OCI-LY3 (cell line): ENCODE data around the gene ASCC2.

Experiments used
- H2AFZ ChIP-seq: fragments of 200-600, 300-600 bp; shearing (Covaris generic); 2 replicates; pipeline ENCODE4 v1.6.0; 2014; ENCODE audit warnings: antibody characterized with exemption, low read depth, low read length
- H3K27ac ChIP-seq: fragments of 200-600, 300-600 bp; sonication (generic); 2 replicates; pipeline ENCODE4 v1.5.1; 2014; ENCODE audit warnings: mild to moderate bottlenecking, low read length, moderate library complexity, mixed read lengths
- H3K27me3 ChIP-seq: fragments of 200-600, 300-600 bp; sonication (generic); 2 replicates; pipeline ENCODE4 v1.6.1; 2014; ENCODE audit warnings: low read depth, low read length, mixed read lengths
- H3K36me3 ChIP-seq: fragments of 200-600, 300-600 bp; sonication (generic); replicated peaks from 2 replicates; pipeline ENCODE3; 2014; ENCODE audit warnings: low read depth, low read length, mixed read lengths
- H3K4me1 ChIP-seq: fragments of 300-600, 200-600 bp; sonication (generic); 2 replicates; pipeline ENCODE4 v1.6.1; 2014; ENCODE audit warnings: low read length, mixed read lengths
- H3K4me2 ChIP-seq: fragments of 200-600, 300-600 bp; sonication (generic); 2 replicates; pipeline ENCODE4 v1.6.1; 2014; ENCODE audit warnings: low read length, mixed read lengths
- H3K4me3 ChIP-seq: fragments of 300-600, 200-600 bp; sonication (generic); 2 replicates; pipeline ENCODE4 v1.5.1; 2014; ENCODE audit warnings: antibody characterized with exemption, mild to moderate bottlenecking, low read length, moderate library complexity
- H3K79me2 ChIP-seq: fragments of 300-600, 200-600 bp; shearing (Covaris generic); 2 replicates; pipeline ENCODE4 v1.6.1; 2014; ENCODE audit warnings: mild to moderate bottlenecking, low read length, mixed read lengths
- H3K9ac ChIP-seq: fragments of 300-600, 200-600 bp; shearing (Covaris generic); 2 replicates; pipeline ENCODE4 v1.6.0; 2014; ENCODE audit warnings: mild to moderate bottlenecking, low read length, moderate library complexity
- H3K9me3 ChIP-seq: fragments of 200-600, 300-600 bp; shearing (Covaris generic); 2 replicates; pipeline ENCODE4 v1.6.1; 2014; ENCODE audit warnings: low read length, mixed read lengths; ENCODE audit not compliant: insufficient read depth
- H4K20me1 ChIP-seq: fragments of 200-600, 300-600 bp; sonication (generic); 2 replicates; pipeline ENCODE4 v1.6.1; 2016; ENCODE audit warnings: low read length, mixed read lengths; ENCODE audit not compliant: insufficient read depth
- CTCF ChIP-seq: fragments of 200-600, 300-600 bp; sonication (generic); IDR thresholded peaks from 2 replicates; pipeline ENCODE4 v1.5.1; 2014; ENCODE audit warnings: antibody characterized with exemption, low read length, low read depth
- EZH2phosphoT487 ChIP-seq: fragments of 200-600 bp; shearing (Covaris generic); IDR thresholded peaks from 2 replicates; pipeline ENCODE4 v1.6.1; 2018; ENCODE audit warnings: antibody characterized with exemption, mixed run types, low read depth

The ASCC2 gene

DNA sequence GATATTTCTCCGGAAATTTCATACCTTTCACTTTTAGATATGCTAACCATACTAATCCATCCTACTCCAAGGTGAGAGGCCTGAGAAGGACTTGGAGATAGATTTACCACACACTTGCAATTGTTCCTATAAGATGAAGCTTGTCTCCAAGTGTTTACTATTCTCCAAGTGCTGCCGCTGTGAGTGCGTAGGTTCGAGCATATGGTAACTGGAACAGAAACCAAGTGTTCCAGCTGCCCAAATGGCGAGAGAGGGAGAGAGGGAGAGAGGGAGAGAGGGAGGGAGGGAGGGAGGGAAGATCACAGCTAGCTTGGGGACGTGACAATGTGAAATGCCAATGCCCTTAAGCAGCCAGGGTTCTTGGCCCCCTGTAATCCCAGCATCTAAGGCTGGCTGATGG, 21.5 kb downstream of the ASCC2 start:
- TF ChIP-seq CTCF, result no peak
- TF ChIP-seq EZH2phosphoT487, result no peak
- Histone ChIP-seq H3K36me3 (peaks cover 50% of the 10 kb centered on the region), H3K4me3 (no peak overlapping the region)

GRCh38 chr22:29816128-29816527, 21.9 kb downstream of the ASCC2 start:
- H3K27me3 ChIP-seq, result no peaks in the 10 kb centered on the region
- no peak overlapping the region for H3K4me3 ChIP-seq
- H3K36me3 ChIP-seq, result peaks cover 52% of the 10 kb centered on the region
- peaks cover 4% of the 10 kb centered on the region for H3K4me1 ChIP-seq
- H3K4me2 ChIP-seq, result no peak overlapping the region
- no peak overlapping the region for H3K27ac ChIP-seq
- no peak for TF ChIP-seq EZH2phosphoT487
- no peak for TF ChIP-seq CTCF
- H4K20me1 ChIP-seq, result no peaks in the 10 kb centered on the region
- H3K9me3 ChIP-seq, result no peaks in the 10 kb centered on the region
- no peaks in the 10 kb centered on the region for H3K79me2 ChIP-seq
- no peak overlapping the region for H2AFZ ChIP-seq
- H3K9ac ChIP-seq, result no peak overlapping the region

More for the DNA sequence above, 21.5 kb downstream of the ASCC2 start:
- Histone ChIP-seq H3K79me2 (no peaks in the 10 kb centered on the region), H2AFZ (no peak overlapping the region), H3K4me1 (peaks cover 8% of the 10 kb centered on the region), H3K9ac (no peak overlapping the region), H3K27ac (no peak overlapping the region), H3K9me3 (no peaks in the 10 kb centered on the region), H4K20me1 (no peaks in the 10 kb centered on the region), H3K27me3 (no peaks in the 10 kb centered on the region), H3K4me2 (no peak overlapping the region)

GRCh38 chr22:29815580-29815979, 22.5 kb downstream of the ASCC2 start:
- no peaks in the 10 kb centered on the region for H3K4me1 ChIP-seq
- H3K27me3 ChIP-seq, result no peaks in the 10 kb centered on the region
- no peak overlapping the region for H3K9ac ChIP-seq
- no peak overlapping the region for H2AFZ ChIP-seq
- TF ChIP-seq CTCF, result no peak
- no peak for TF ChIP-seq EZH2phosphoT487
- no peak overlapping the region for H3K4me2 ChIP-seq
- H3K79me2 ChIP-seq, result no peaks in the 10 kb centered on the region
- H3K27ac ChIP-seq, result no peak overlapping the region
- no peaks in the 10 kb centered on the region for H3K9me3 ChIP-seq
- peaks cover 55% of the 10 kb centered on the region for H3K36me3 ChIP-seq
- no peaks in the 10 kb centered on the region for H4K20me1 ChIP-seq
- no peak overlapping the region for H3K4me3 ChIP-seq

GRCh38 chr22:29814003-29814402, 24.1 kb downstream of the ASCC2 start:
- H3K4me1 ChIP-seq, result no peaks in the 10 kb centered on the region
- TF ChIP-seq EZH2phosphoT487, result no peak
- no peak for TF ChIP-seq CTCF
- H3K79me2 ChIP-seq, result no peaks in the 10 kb centered on the region
- H3K4me2 ChIP-seq, result no peak overlapping the region
- H3K27ac ChIP-seq, result no peak overlapping the region
- H3K9ac ChIP-seq, result no peak overlapping the region
- no peaks in the 10 kb centered on the region for H3K9me3 ChIP-seq
- H3K36me3 ChIP-seq, result peaks cover 59% of the 10 kb centered on the region
- no peak overlapping the region for H3K4me3 ChIP-seq
- no peak overlapping the region for H2AFZ ChIP-seq
- no peaks in the 10 kb centered on the region for H4K20me1 ChIP-seq
- H3K27me3 ChIP-seq, result no peaks in the 10 kb centered on the region
